ACC112 (cell line): ENCODE results near the gene OLFM2.

Experiments
- H2AFZ ChIP-seq: fragments of 200-600 bp; sonication (generic); one replicate; pipeline ENCODE4 v1.6.0; 2017; ENCODE audit warnings: antibody characterized with exemption, low read length; ENCODE audit not compliant: unreplicated experiment
- H3K27ac ChIP-seq: fragments of 200-600 bp; sonication (generic); 2 replicates; pipeline ENCODE4 v1.5.1; 2014; ENCODE audit warnings: low read depth, mild to moderate bottlenecking, antibody characterized with exemption, low read length, moderate library complexity
- H3K27me3 ChIP-seq: fragments of 200-600 bp; sonication (generic); 2 replicates; pipeline ENCODE4 v1.6.1; 2014; ENCODE audit warnings: mild to moderate bottlenecking, antibody characterized with exemption, low read length, moderate library complexity, mixed read lengths; ENCODE audit not compliant: insufficient read depth
- H3K36me3 ChIP-seq: fragments of 200-600 bp; sonication (generic); 2 replicates; pipeline ENCODE4 v1.6.1; 2016; ENCODE audit warnings: mild to moderate bottlenecking, antibody characterized with exemption, low read length, moderate library complexity, mixed read lengths; ENCODE audit not compliant: insufficient read depth
- H3K4me1 ChIP-seq: fragments of 200-600 bp; sonication (generic); one replicate; pipeline ENCODE4 v1.6.1; 2016; ENCODE audit warnings: low read length, mixed read lengths; ENCODE audit not compliant: insufficient read depth, unreplicated experiment, control insufficient read depth
- H3K4me3 ChIP-seq: fragments of 200-600 bp; sonication (generic); 2 replicates; pipeline ENCODE4 v1.5.1; 2014; ENCODE audit warnings: mild to moderate bottlenecking, low read depth, low read length
- H3K79me2 ChIP-seq: fragments of 200-600 bp; sonication (generic); one replicate; pipeline ENCODE4 v1.6.0; 2016; ENCODE audit warnings: low read length; ENCODE audit not compliant: control insufficient read depth, unreplicated experiment, insufficient read depth

Gene OLFM2

GRCh38 chr19:9877780-9878510, 58.4 kb downstream of the OLFM2 start:
- H3K27ac ChIP-seq = peak overlapping the region; percentile 31; the same call in 1 of the 2 replicates
- H3K4me3 ChIP-seq = no peak overlapping the region

DNA sequence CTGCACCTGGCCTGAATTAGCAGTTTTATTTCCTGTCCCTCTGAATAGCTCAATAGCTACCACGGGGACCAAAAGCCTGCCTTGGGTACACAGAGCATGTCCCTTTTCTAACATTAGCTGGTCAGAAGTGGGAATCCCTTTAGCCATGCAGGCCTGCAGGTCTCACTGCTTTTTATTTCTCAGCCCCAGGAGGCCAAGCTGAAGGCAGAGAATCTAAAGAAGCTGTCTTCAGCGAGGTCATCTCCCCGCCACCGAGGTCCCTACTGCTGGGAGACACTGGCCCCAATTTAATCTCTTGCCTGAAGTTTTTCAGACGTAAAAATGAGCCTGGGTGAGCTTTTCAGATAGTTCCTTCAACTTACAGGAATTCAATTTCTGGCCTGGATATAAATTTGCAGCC, 60.5 kb downstream of the OLFM2 start:
- Histone ChIP-seq H3K36me3 (no peaks in the 10 kb centered on the region), H3K27ac (no peak overlapping the region), H3K79me2 (no peaks in the 10 kb centered on the region), H2AFZ (no peak overlapping the region), H3K4me1 (peaks cover 4% of the 10 kb centered on the region), H3K4me3 (no peak overlapping the region), H3K27me3 (no peaks in the 10 kb centered on the region)

More at GRCh38 chr19:9877780-9878510, 58.4 kb downstream of the OLFM2 start:
- Histone ChIP-seq H3K36me3 (no peaks in the 10 kb centered on the region), H2AFZ (peak overlapping the region; percentile 2), H3K4me1 (peaks cover 4% of the 10 kb centered on the region), H3K27me3 (no peaks in the 10 kb centered on the region), H3K79me2 (no peaks in the 10 kb centered on the region)

- Histone ChIP-seq H3K4me3 (no peak overlapping the region), H3K27ac (no peak overlapping the region), H3K79me2 (no peaks in the 10 kb centered on the region), H3K27me3 (no peaks in the 10 kb centered on the region), H2AFZ (no peak overlapping the region), H3K4me1 (peaks cover 4% of the 10 kb centered on the region), H3K36me3 (no peaks in the 10 kb centered on the region)
These were observed 61.2 kb downstream of the OLFM2 start for GRCh38 chr19:9875031-9875627.

DNA sequence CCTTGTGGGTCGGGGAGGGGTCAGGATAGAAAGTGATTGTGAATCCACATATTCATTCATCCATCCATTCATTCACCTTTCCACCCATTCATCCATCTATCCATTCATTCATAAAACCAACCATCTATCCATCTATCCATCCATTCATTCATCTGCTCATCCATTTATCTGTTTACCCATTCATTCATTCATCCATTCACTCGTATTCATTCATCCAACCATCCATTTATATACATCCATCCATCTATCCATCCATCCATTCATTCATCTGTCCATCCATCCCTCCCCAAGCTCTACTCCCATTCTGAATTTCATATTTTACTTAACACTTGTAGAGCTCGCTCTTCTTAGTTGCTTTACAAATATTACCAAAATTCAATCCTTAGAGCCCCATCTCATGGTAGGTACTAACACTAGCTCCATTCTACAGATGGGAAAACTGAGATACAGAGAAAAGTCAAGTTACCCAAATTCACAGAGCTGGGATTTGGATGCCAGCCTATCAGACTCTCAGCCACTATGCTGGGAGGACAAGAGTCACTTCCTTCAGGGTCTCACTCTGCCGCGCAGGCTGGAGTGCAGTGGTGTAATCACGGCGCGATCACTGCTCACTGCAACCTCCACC, 63.6 kb downstream of the OLFM2 start:
- Histone ChIP-seq H2AFZ (no peak overlapping the region), H3K79me2 (no peaks in the 10 kb centered on the region), H3K27me3 (no peaks in the 10 kb centered on the region), H3K36me3 (no peaks in the 10 kb centered on the region), H3K27ac (no peak overlapping the region), H3K4me3 (no peak overlapping the region), H3K4me1 (no peaks in the 10 kb centered on the region)

- no peak overlapping the region for H3K27ac ChIP-seq
- H3K27me3 ChIP-seq = 0 out of 2 replicates have a peak, but pooled peaks cover 1% of the 10 kb centered on the region
- no peaks in the 10 kb centered on the region for H3K36me3 ChIP-seq
- no peak overlapping the region for H3K4me3 ChIP-seq
- no peak overlapping the region for H2AFZ ChIP-seq
- no peaks in the 10 kb centered on the region for H3K4me1 ChIP-seq
- H3K79me2 ChIP-seq = no peaks in the 10 kb centered on the region
These were observed 64.5 kb downstream of the OLFM2 start for GRCh38 chr19:9871626-9872338.

DNA sequence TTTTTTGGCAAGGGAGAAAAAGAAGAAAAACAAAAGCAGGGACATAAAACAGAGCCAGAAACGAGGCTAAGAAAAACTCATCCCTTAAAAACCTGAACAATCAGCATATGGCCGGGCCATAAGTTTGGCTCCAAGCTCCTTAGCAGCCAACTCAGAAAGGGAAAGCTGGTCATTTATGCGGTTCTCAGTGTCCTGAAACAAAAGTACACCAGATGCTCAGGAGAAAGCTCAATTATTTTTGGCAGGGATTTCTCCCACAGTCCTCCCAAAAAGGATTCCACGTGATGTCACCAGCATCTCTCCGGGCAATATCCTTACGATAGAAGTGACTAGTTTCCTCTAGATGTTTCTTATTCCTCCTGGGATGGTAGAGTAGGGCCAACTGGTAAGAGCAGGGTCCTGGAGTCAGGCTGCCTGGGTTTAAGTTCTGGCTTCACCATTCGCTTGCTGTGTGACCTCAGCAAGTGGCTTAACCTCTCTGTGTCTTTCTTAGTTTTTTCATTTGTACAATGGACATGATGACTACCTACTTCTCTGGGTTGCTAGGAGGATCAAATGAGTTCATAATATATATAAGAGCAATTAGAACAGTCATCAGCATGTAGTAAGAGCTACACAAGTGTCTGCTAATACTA, 67.2 kb downstream of the OLFM2 start:
- H3K4me3 ChIP-seq = no peak overlapping the region
- H3K27ac ChIP-seq = no peak overlapping the region
- no peak overlapping the region for H2AFZ ChIP-seq
- H3K79me2 ChIP-seq = no peaks in the 10 kb centered on the region
- H3K36me3 ChIP-seq = no peaks in the 10 kb centered on the region
- H3K27me3 ChIP-seq = peaks cover 7% of the 10 kb centered on the region; the same call in 1 of the 2 replicates
- H3K4me1 ChIP-seq = no peaks in the 10 kb centered on the region

- Histone ChIP-seq H3K27ac (no peak overlapping the region), H3K4me3 (no peak overlapping the region)
These were observed 70.4 kb downstream of the OLFM2 start for GRCh38 chr19:9865732-9866501.

DNA sequence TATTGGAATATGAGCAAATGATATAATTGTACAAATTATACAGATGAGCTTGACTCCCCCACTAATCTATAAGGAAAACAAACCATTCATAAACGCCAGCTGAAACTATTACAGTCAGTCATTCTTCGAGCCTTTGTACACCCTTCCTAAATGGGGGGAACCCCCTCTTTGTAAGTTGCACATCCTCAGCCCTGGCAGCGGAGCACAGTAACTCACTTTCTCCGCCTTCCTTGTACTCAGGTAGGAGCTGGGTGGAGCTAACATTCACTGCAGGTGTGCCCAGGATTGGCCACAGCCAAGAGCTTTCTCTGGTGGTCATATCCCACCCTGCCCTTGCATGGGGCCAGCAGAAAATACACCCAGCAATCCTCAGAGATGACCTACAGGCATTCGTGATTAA, 72.6 kb downstream of the OLFM2 start:
- Histone ChIP-seq H3K4me1 (no peaks in the 10 kb centered on the region), H3K79me2 (no peaks in the 10 kb centered on the region), H3K27me3 (peaks cover 7% of the 10 kb centered on the region; the same call in 1 of the 2 replicates), H3K36me3 (no peaks in the 10 kb centered on the region), H3K4me3 (no peak overlapping the region), H2AFZ (no peak overlapping the region), H3K27ac (no peak overlapping the region)

More at GRCh38 chr19:9865732-9866501, 70.4 kb downstream of the OLFM2 start:
- Histone ChIP-seq H3K4me1 (no peaks in the 10 kb centered on the region), H2AFZ (no peak overlapping the region), H3K79me2 (no peaks in the 10 kb centered on the region), H3K36me3 (no peaks in the 10 kb centered on the region), H3K27me3 (peaks cover 7% of the 10 kb centered on the region; the same call in 1 of the 2 replicates)

DNA sequence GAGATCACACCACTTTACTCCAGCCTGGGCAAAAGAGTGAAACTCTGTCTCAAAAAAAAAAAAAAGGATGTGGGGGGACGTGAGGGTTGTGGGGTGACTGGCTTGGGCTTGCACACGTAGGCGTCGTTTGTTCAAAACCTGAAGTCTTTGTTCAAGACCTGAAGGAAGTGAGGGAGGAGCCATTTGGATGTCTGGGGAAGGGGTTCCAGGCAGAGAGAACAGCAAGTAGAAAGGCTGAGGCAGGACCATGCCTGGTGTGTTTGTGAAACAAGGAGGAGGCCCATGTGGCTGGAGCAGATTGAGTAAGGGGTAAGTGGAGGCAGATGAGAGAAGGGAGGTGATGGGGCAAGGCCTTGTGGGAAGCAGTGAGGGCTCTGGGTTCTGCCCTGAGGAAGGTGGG, 73.4 kb downstream of the OLFM2 start:
- H3K4me3 ChIP-seq = no peak overlapping the region

More for the DNA sequence above, 73.4 kb downstream of the OLFM2 start:
- Histone ChIP-seq H3K27ac (no peak overlapping the region), H3K79me2 (no peaks in the 10 kb centered on the region), H3K4me1 (no peaks in the 10 kb centered on the region), H3K27me3 (peaks cover 7% of the 10 kb centered on the region; the same call in 1 of the 2 replicates), H3K36me3 (no peaks in the 10 kb centered on the region), H2AFZ (no peak overlapping the region)
